PC-9 (cell line): Measurements from ENCODE around the gene PSMA5. TPM values are rescaled to one million over a fixed set of nuclear protein-coding genes. Genes with fewer than 3 reads are reported as not detected.

Experiments
- BruUV-seq: library from RNA; stranded (reverse); fragments of 400-500 nt; replicated peaks from 2 replicates; lab custom pipeline; 2021; lab: Mats Ljungman, UMichigan
- CTCF ChIA-PET: fragments of 300-600 bp; sonication (Branson Sonifier 250); formaldehyde crosslinking; loops from one replicate; lab custom pipeline; 2022; ENCODE audit warnings: antibody characterized with exemption; lab: Charles Lee
- POLR2A ChIA-PET: fragments of 300-600 bp; sonication (Branson Sonifier 250); formaldehyde crosslinking; loops from one replicate; lab custom pipeline; 2022; ENCODE audit warnings: antibody characterized with exemption; ENCODE audit not compliant: unreplicated experiment; lab: Charles Lee
- DNase-seq, 2 experiments: peaks; one replicate each; pipeline versions ENCODE4 v3.0.0 to v3.0.0-alpha.2; 2015 to 2022; ENCODE audit warnings: mixed read lengths in 1 of 2
- H2AFZ ChIP-seq: fragments of 200-600 bp; sonication (generic); 2 replicates; pipeline ENCODE4 v1.8.1; 2017; ENCODE audit warnings: antibody characterized with exemption
- H3F3A ChIP-seq: fragments of 200-600 bp; sonication (generic); 2 replicates; pipeline ENCODE4 v1.8.1; 2017; ENCODE audit warnings: antibody characterized with exemption, mild to moderate bottlenecking, low read depth; ENCODE audit not compliant: insufficient read depth
- H3K27ac ChIP-seq: fragments of 200-600 bp; sonication (generic); 2 replicates; pipeline ENCODE4 v1.6.1; 2016; ENCODE audit warnings: mixed run types
- H3K27me3 ChIP-seq: fragments of 200-600 bp; sonication (generic); 2 replicates; pipeline ENCODE4 v1.6.1; 2016; ENCODE audit warnings: low read depth, mixed run types; ENCODE audit not compliant: insufficient read depth
- H3K36me3 ChIP-seq: fragments of 200-600 bp; sonication (generic); 2 replicates; pipeline ENCODE4 v1.6.1; 2016; ENCODE audit warnings: low read depth, mixed run types
- H3K4me1 ChIP-seq: fragments of 200-600 bp; sonication (generic); replicated peaks from 2 replicates; pipeline ENCODE4 v1.6.1; 2016; ENCODE audit warnings: mixed run types; ENCODE audit not compliant: insufficient read depth
- H3K4me2 ChIP-seq: fragments of 200-600 bp; sonication (generic); 2 replicates; pipeline ENCODE4 v1.6.1; 2017; ENCODE audit warnings: mixed run types
- H3K4me3 ChIP-seq: fragments of 200-600 bp; sonication (generic); 2 replicates; pipeline ENCODE4 v1.6.1; 2016; ENCODE audit warnings: mixed run types
- H3K79me2 ChIP-seq: fragments of 200-600 bp; sonication (generic); 2 replicates; pipeline ENCODE4 v1.6.1; 2017; ENCODE audit warnings: low read depth, mixed run types
- H3K9me2 ChIP-seq: fragments of 200-600 bp; sonication (generic); 2 replicates; pipeline ENCODE4 v1.8.1; 2017; ENCODE audit warnings: mild to moderate bottlenecking; ENCODE audit not compliant: insufficient read depth
- H3K9me3 ChIP-seq: fragments of 200-600 bp; sonication (generic); 2 replicates; pipeline ENCODE4 v1.8.1; 2016; ENCODE audit warnings: low read depth; ENCODE audit not compliant: insufficient read depth
- H4K20me1 ChIP-seq: fragments of 200-600 bp; sonication (generic); 2 replicates; pipeline ENCODE4 v1.8.1; 2017; ENCODE audit not compliant: insufficient read depth
- EZH2 ChIP-seq: fragments of 200-600 bp; sonication (generic); IDR thresholded peaks from 2 replicates; pipeline ENCODE4 v1.8.0; 2017; ENCODE audit warnings: antibody characterized with exemption, low read depth
- intact Hi-C: fragments of 100-400 bp; cut with micrococcal nuclease; formaldehyde crosslinking; loops from one replicate; pipeline ENCODE4 v1.10.0; 2022; ENCODE audit not compliant: unreplicated experiment
- total RNA-seq: library from RNA; stranded (reverse); gene quantifications from 2 replicates; pipeline ENCODE4 v1.2.3, GENCODE V29; 2021
- TF ChIP-seq, protein P1 (sequence below): fragments of 200-600 bp; sonication (generic); conservative IDR thresholded peaks from 2 replicates; pipeline ENCODE4 v1.6.1; 2017; ENCODE audit warnings: mixed run types, antibody characterized with exemption, mild to moderate bottlenecking, moderate library complexity

PSMA5 gene
- total RNA-seq, 1 experiment from 2014 or later = 168 TPM

DNA sequence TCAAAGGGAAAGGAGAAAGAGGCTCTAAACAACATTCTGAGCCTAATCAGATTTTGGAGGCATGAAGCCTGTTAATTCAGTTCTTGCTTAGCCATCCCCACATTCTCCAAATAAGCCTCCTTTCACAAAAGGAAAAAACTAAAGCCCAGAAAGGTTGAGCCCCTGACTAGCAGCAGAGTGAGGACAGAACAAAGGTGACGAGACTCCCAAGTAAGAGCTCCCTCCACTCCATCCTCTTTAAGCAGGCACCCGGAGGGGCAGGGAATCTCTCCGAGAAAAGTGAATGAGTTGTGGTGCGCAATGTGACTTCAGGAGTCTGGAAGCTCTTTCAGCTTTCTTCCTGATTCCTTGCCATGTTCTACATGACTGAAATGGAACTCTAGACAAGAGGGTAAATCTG, 76.1 kb downstream of the PSMA5 start:
- Histone ChIP-seq H2AFZ (no peak overlapping the region), H3K79me2 (no peaks in the 10 kb centered on the region), H3K27me3 (no peaks in the 10 kb centered on the region), H3K4me2 (no peak overlapping the region), H3K9me3 (no peaks in the 10 kb centered on the region), H3K36me3 (no peaks in the 10 kb centered on the region), H3F3A (no peaks in the 10 kb centered on the region), H3K9me2 (no peaks in the 10 kb centered on the region), H3K4me3 (no peak overlapping the region), H3K4me1 (no peaks in the 10 kb centered on the region), H3K27ac (no peak overlapping the region), H4K20me1 (no peaks in the 10 kb centered on the region)
- intact Hi-C loops = no loop called here
- TF ChIP-seq EZH2 = no peak
- TF ChIP-seq, protein P1, sequence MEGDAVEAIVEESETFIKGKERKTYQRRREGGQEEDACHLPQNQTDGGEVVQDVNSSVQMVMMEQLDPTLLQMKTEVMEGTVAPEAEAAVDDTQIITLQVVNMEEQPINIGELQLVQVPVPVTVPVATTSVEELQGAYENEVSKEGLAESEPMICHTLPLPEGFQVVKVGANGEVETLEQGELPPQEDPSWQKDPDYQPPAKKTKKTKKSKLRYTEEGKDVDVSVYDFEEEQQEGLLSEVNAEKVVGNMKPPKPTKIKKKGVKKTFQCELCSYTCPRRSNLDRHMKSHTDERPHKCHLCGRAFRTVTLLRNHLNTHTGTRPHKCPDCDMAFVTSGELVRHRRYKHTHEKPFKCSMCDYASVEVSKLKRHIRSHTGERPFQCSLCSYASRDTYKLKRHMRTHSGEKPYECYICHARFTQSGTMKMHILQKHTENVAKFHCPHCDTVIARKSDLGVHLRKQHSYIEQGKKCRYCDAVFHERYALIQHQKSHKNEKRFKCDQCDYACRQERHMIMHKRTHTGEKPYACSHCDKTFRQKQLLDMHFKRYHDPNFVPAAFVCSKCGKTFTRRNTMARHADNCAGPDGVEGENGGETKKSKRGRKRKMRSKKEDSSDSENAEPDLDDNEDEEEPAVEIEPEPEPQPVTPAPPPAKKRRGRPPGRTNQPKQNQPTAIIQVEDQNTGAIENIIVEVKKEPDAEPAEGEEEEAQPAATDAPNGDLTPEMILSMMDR = no peak
- CTCF ChIA-PET = no interaction called here
- BruUV-seq = no TSS peak
- POLR2A ChIA-PET = interaction anchor here (0.6 to 0.7 kb wide), 2 partner anchors 75 to 168 kb away, joined by 3 to 11 read pairs; no protein-coding TSS in a partner anchor
- no peak for DNase-seq

Other genes starting within 250 kb of the PSMA5 start
- gene SARS1, start 212.5 kb downstream of the PSMA5 start, total RNA-seq = 206 and 279 TPM in 2 replicates
- 19.0 and 19.5 TPM in 2 replicates for gene CELSR2, start 176.9 kb downstream of the PSMA5 start, total RNA-seq
- 26.4 and 28.6 TPM in 2 replicates for gene PSRC1, start 143.3 kb downstream of the PSMA5 start, total RNA-seq
- not detected in 2 replicates for gene MYBPHL, start 119.4 kb downstream of the PSMA5 start, total RNA-seq
- 25.7 and 27.9 TPM in 2 replicates for gene SORT1, start 28.5 kb downstream of the PSMA5 start, total RNA-seq
- 0.09 and 0.28 TPM in 2 replicates for gene SYPL2, start 40.1 kb upstream of the PSMA5 start, total RNA-seq
- 4.7 and 5.7 TPM in 2 replicates for gene ATXN7L2, start 57.5 kb upstream of the PSMA5 start, total RNA-seq
- gene CYB561D1, start 67.6 kb upstream of the PSMA5 start, total RNA-seq = 11.6 and 11.7 TPM in 2 replicates
- 4.1 and 4.2 TPM in 2 replicates for gene AMIGO1, start 83.3 kb upstream of the PSMA5 start, total RNA-seq
- gene GPR61, start 113.4 kb upstream of the PSMA5 start, total RNA-seq = not detected in 2 replicates
- 7.6 and 10.0 TPM in 2 replicates for gene GNAI3, start 122.2 kb upstream of the PSMA5 start, total RNA-seq
- gene GNAT2, start 193.2 kb upstream of the PSMA5 start, total RNA-seq = 0.52 and 0.63 TPM in 2 replicates
- 66.7 and 78.6 TPM in 2 replicates for gene AMPD2, start 193.4 kb upstream of the PSMA5 start, total RNA-seq
- 38.8 and 52.0 TPM in 2 replicates for gene GSTM4, start 229.7 kb upstream of the PSMA5 start, total RNA-seq
- 9.3 and 10.2 TPM in 2 replicates for gene GSTM2, start 241.6 kb upstream of the PSMA5 start, total RNA-seq